ENCODE measurements around the gene TMPRSS12.

- TF ChIP-seq CTCF (IDR thresholded peaks at IDR 0.05) (no peak), POLR2A (IDR thresholded peaks at IDR 0.05) (no peak)
Measured at GRCh38 chr12:50925342-50925651, 82.6 kb downstream of the TMPRSS12 start.
